Activated CD4-positive, alpha-beta T cell treated with anti-CD3 and anti-CD28 coated beads, Interleukin-2, amount 50 U/mL, for 16 hours (primary cell): ENCODE measurements around the gene TTLL5.
A peak's percentile ranks its signal among the peaks of the same experiment; 100 is the strongest.
"Not testable (repeated sequence)": the region's sequence is repeated elsewhere in the genome, so short reads cannot be mapped to it uniquely, and the experiment has no call there.

Experiments used
- DNase-seq: peaks from one replicate; pipeline ENCODE4 v3.0.0-alpha.2; 2020

TTLL5 gene

GRCh38 chr14:75840911-75841310 is 179.9 kb downstream of the TTLL5 start:
- DNase-seq, result no peak

- DNase-seq, result no peak
These were observed 181.5 kb downstream of the TTLL5 start for GRCh38 chr14:75842551-75842950.

GRCh38 chr14:75844486-75844885 is 183.4 kb downstream of the TTLL5 start:
- no peak for DNase-seq

GRCh38 chr14:75845136-75845804 is 184.2 kb downstream of the TTLL5 start:
- no peak for DNase-seq

- not testable (repeated sequence) for DNase-seq
These were observed 185.6 kb downstream of the TTLL5 start for GRCh38 chr14:75846694-75847093.

- DNase-seq, result no peak
These were observed 186.5 kb downstream of the TTLL5 start for GRCh38 chr14:75847584-75847983.

- no peak for DNase-seq
These were observed 187.3 kb downstream of the TTLL5 start for GRCh38 chr14:75848167-75848913.

GRCh38 chr14:75849300-75849895 is 188.4 kb downstream of the TTLL5 start:
- no peak for DNase-seq

GRCh38 chr14:75851574-75851866 is 190.5 kb downstream of the TTLL5 start:
- no peak for DNase-seq

GRCh38 chr14:75854111-75854799 is 193.2 kb downstream of the TTLL5 start:
- DNase-seq, result no peak

GRCh38 chr14:75857199-75857598 is 196.2 kb downstream of the TTLL5 start:
- DNase-seq, result no peak

- no peak for DNase-seq
These were observed 197.3 kb downstream of the TTLL5 start for GRCh38 chr14:75858362-75858761.

GRCh38 chr14:75859746-75860145 is 198.7 kb downstream of the TTLL5 start:
- no peak for DNase-seq

GRCh38 chr14:75860561-75861160 is 199.6 kb downstream of the TTLL5 start:
- no peak for DNase-seq

GRCh38 chr14:75861161-75861621 is 200.1 kb downstream of the TTLL5 start:
- no peak for DNase-seq

- DNase-seq, result no peak
These were observed 202.2 kb downstream of the TTLL5 start for GRCh38 chr14:75863221-75863620.

- no peak for DNase-seq
These were observed 203.3 kb downstream of the TTLL5 start for GRCh38 chr14:75864352-75864751.

- DNase-seq, result no peak
These were observed 204.5 kb downstream of the TTLL5 start for GRCh38 chr14:75865531-75865930.

- no peak for DNase-seq
These were observed 205.9 kb downstream of the TTLL5 start for GRCh38 chr14:75866970-75867369.

GRCh38 chr14:75871181-75871880 is 210.3 kb downstream of the TTLL5 start:
- no peak for DNase-seq

GRCh38 chr14:75875958-75876357 is 214.9 kb downstream of the TTLL5 start:
- peak; percentile 59 for DNase-seq

- no peak for DNase-seq
These were observed 215.5 kb downstream of the TTLL5 start for GRCh38 chr14:75876530-75876929.

GRCh38 chr14:75877292-75877691 is 216.2 kb downstream of the TTLL5 start:
- no peak for DNase-seq
